DLD1 (cell line): ENCODE results near the gene PACSIN2.
"Not testable (repeated sequence)": the region's sequence is repeated elsewhere in the genome, so short reads cannot be mapped to it uniquely, and the experiment has no call there.

ENCODE experiments used
- in situ Hi-C: cut with HindIII; loops from 2 replicates; pipeline ENCODE4 v1.10.0; 2017; ENCODE audit warnings: low sequenced_read_pairs

Gene PACSIN2

DNA sequence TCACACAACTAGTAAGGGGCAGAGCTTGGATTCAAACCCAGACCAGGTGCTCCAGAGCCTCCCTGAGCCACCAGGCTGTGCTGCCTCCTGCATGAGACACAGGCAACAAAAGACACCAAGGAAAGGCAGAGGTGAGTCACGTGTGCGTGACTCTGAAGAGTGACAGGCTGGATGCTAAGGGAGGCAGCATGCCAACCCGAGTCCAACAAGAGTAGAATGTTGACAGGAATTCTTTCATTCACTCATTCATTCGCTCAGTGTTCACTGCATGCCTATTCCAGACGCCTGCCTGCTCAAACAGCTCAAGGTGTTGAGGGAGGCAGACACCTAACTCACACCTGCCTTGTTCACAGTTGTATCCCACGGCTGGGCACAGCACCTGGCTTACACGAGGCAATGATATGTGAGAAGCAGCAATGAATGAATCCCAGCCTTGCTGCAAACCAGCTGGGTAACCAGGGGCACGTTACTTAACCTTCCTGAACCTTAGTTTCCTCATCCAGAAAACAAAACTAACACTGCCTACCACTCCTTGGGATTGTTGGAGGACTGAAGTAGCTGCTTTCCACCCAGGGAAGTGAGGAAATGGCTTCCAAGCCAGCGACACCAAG lies 84.0 kb downstream of the PACSIN2 start:
- in situ Hi-C loops: no loop called here

DNA sequence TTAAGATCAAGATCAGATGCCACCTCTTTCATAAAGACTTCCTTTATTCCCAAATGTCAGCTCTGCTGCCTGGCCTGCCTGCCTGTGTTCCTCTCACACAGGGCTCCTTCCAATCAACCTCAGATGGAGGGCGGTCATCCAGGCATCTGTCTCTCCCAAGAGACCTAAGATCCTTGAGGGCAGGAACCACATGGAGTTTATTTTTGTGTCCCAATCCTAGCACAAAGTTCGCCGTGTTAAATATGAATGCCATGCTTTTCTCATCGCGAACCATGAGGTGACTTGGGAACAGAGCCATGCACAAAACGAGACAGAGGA lies 85.2 kb downstream of the PACSIN2 start:
- in situ Hi-C loops: no loop called here

DNA sequence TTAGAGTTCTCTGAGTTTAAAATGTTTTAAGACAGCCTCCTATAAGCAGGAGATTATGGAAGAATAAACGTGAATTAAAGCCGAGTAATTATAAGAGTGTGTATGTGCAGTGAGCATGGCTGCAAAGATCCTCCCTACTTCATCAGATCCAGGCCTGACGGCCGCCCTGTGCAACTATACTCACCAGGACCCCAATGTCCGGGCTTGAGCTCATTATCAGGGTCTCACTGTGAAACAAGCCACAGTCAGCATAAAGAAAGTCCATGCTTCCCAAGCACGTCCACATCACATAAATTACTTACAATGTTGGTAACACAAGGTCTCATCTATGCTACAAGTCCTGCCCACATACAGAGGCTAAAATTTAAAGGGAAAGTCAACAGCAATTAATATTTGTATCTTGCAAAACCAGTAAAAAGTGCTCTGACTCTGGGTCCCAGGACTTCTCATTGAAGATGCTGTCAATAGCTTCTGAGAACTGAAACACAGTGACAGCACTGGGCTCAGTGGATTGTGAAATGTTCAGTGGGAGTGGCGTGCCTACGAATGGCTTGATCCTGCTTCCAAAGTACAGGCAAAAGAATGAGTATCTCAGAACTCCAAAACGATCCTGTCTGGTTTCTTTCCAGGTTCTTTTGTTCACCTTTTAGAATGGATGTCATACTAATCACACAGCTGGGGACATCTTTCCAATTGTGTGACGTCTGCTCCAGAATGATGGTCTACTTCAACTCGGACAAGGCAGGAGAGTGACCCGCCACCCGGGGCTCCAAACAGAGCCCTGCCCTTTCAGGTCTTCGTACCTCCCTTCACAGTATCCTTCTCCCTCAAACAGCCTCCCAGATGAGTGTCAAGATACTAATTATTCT lies 85.7 kb downstream of the PACSIN2 start:
- in situ Hi-C loops: no loop called here

DNA sequence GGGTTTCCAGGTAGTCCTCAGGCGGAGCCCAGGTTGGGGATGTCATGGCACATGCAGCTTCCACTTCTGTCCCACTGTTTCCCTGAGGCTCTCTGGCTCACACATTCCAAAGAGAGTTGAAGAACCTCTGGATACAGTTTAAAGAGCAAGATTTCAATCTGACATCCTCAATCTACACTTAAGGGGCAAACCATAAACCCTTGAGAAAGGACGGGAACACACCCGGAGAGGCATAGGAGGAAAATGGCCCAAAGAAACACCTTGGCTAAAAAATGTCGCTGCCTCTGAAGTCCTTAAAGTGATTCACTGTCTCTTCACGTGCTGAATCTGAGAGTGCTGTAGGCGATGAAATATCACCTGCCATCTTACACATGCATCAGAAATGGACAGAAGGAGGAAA lies 87.0 kb downstream of the PACSIN2 start:
- in situ Hi-C loops: no loop called here

DNA sequence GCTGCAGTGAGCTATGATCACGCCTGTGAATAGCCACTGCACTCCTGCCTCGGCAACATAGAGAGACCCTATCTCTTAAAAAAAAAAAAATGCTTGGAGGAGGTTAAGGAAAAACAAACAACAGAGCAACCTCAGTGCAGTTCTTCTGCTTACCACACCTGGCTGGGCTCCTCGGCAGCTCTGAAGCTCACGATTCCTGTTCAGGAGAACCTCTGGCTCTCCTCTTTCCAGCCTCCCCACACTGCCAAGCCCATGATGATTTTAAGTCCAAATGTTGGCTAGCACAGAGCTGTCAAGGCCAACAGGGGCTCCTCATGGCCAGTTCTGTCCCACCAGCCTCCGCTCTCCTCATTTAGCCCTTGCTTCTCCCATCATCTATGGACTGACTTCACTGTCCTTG lies 88.2 kb downstream of the PACSIN2 start:
- in situ Hi-C loops: no loop called here

DNA sequence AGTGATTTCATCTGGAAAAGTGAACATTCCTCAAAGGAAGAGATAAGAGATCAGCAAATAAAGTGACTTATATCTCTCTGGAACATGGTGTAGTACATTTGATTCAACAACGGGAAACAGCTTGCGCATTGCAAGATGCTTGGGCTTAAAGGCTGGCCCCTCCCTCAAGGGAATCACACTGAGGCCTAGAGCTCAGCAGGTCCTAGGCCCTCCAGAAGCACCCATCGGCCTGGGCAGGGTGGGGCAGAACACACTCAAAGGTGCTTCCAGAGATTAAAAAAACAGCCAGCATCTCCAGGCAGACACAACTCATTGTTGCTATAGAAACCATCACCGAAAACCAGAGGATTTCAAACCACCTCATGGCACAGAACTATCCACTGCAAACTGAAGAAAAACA lies 88.8 kb downstream of the PACSIN2 start:
- in situ Hi-C loops: no loop called here

DNA sequence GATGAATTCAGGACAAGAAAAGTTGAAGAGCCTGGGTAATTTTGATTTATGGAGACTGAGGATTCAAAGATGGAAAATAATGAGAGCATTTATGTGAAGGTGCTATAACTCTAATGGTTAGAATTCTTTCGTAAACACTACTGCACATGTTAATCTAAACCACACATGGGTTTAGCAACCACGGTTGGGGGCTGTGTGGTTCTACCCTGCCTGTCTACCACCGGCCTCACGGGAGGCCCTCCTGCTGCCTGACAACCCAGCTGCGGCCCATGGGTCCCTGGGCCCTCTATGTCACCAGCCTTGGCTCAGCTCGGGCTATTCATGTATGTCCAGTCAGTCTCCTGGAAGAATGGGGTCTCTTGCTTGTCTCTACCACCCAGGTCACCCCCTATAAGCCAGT lies 89.4 kb downstream of the PACSIN2 start:
- in situ Hi-C loops: no loop called here

DNA sequence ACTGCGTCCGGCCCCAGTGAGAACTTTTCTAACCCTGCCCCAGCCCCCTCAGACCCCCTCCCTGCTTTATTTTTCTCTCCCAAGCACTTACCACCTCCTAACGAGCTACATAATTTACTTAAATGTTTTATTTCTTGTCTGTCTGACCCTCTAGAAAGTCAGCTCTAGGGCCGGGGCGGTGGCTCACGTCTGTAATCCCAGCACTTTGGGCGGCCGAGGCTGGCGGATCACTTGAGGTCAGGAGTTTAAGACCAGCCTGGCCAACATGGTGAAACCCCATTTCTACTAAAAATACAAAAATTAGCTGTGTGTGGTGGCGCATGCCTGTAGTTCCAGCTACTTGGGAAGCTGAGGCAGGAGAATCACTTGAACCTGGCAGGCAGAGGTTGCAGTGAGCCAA lies 89.9 kb downstream of the PACSIN2 start:
- in situ Hi-C loops: not testable (repeated sequence)

DNA sequence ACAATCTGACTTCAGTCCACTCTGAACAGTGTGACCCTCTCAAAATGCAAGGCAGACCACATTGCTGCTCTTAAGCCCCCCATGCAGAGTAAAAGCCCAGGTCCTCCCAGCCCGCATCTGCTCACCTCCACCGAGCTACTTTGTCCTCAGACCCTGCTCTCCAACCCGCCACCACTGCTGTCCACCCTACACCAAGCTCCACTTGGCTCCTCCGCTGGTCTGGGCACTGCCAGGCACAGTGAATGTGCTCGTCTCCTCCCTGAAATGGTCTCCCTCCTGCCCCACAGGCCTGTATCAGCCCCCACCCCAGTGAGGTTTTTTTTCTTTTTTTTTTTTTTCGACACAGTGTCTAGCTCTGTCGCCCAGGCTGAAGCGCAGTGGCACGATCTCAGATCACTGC lies 90.5 kb downstream of the PACSIN2 start:
- in situ Hi-C loops: no loop called here

DNA sequence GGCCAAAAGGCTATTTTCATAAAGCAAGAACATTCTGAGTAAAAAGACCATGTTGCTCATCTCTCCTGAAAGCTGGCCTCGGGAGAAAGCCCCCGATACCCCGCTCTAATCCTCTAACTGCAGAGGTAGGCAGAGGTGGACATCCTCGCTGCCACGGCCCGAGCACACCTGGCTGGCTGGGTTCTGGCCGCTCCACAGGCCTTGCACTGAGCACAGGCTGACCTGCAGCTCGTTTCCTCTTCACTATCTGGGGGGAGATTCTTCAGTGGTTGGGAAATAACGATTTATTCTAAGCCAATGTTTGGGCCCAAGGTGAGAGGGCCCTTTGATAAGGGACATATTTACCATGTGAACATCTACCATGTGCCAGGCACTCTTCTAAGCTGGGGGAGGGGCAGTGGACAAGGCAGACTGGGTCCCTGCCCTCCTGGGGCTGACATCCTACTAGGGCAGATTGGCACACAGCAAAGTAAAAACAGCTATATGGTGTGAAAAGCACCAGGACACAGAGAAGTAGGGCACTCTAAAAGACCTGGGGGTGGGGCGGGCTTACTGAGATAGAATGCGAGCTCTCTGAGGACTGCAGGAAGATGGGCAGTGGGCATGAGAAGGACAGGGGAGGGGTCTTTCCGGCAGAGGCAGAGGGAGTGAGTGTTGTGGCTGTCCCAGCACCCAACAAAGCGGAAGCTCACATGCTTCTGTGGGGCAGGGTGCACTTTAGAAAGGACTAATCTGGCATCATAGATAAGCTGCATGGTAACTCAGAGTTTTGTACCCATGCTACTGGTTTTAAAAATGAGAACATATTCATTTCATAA lies 92.4 kb downstream of the PACSIN2 start:
- in situ Hi-C loops: no loop called here

DNA sequence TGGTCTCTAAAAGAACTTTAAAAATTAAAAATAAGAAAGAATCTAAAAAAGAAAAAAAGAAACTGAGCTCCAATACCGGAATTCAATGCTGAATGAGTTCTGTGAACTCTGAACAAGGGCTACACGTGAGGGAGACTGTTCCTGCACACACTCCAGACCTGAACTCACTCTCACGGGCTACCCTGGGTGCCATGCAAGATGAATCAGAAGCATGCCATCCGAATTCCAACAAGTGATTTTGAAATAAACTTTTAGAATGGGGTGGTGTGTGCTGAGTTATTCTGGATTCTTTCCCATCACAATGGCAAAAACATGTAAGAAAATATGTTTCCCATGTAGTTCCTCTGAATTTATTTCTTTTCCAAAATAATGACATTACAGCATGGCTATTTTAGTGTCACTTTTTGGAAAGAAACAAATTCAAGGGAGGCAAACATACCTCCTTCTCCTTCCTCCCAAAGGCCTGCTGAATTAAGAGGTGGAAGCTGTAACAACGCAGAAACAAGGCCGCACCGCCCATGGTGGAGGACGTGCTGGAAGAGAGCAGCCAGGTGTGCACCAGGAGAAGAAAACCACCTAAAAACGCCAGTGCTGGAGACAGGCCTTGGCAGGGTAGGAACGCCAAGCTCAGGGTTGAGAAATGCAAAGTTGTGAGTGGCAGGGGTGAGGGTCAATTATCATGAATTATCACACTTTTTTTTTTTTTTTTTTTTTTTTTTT lies 94.7 kb downstream of the PACSIN2 start:
- in situ Hi-C loops: no loop called here

DNA sequence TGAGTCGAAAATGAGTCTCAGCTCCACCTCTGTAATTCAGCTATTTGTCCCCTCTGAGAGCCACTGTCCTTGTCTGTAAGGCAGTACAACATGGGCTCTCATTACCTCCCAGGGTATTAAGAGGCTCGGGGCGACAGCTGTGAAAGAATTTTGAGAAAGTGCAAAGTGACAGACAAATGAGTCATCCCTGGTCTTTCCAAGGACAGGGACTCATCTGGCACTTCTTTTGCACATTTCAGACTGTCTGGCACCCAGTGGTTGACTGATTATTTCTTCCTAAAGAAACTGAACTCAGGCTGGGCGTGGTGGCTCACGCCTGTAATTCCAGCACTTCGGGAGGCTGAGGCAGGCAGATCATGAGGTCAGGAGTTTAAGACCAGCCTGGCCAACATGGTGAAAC lies 95.8 kb downstream of the PACSIN2 start:
- in situ Hi-C loops: no loop called here

DNA sequence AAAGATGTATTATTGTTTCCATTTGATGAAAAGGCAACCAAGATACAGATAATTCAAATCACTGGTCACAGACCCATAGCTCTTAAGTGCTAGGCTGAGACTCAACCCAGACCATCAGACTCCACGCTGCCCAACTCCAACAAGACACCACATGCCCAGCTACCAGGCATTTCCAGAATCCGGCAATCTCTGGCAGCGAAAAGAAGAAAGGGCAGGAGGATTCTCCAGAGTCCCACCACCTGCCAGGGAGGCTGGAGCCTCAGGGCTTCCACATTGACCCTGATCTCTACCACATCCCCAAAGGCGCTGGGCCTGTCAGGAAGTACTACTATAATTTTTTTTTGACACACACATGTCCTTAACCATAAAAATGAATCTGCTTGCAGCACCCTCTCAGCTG lies 96.4 kb downstream of the PACSIN2 start:
- in situ Hi-C loops: no loop called here

DNA sequence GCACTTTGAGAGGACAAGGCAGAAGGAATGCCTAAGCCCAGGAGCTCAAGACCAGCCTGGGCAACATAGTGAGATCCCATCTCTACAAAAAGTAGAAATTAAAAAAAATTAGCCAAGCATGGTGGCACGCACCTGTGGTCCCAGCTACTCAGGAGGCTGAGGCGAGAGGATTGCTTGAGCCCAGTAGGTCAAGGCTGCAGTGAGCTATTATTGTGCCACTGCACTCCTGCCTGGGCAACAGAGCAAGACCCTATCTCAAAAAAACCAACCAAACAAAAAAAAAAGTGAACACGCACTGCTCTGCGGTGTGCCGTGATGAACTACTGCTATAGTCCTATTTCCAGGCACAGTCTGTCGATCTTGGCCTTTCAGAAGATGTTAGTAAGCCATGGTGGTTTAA lies 97.6 kb downstream of the PACSIN2 start:
- in situ Hi-C loops: not testable (repeated sequence)

DNA sequence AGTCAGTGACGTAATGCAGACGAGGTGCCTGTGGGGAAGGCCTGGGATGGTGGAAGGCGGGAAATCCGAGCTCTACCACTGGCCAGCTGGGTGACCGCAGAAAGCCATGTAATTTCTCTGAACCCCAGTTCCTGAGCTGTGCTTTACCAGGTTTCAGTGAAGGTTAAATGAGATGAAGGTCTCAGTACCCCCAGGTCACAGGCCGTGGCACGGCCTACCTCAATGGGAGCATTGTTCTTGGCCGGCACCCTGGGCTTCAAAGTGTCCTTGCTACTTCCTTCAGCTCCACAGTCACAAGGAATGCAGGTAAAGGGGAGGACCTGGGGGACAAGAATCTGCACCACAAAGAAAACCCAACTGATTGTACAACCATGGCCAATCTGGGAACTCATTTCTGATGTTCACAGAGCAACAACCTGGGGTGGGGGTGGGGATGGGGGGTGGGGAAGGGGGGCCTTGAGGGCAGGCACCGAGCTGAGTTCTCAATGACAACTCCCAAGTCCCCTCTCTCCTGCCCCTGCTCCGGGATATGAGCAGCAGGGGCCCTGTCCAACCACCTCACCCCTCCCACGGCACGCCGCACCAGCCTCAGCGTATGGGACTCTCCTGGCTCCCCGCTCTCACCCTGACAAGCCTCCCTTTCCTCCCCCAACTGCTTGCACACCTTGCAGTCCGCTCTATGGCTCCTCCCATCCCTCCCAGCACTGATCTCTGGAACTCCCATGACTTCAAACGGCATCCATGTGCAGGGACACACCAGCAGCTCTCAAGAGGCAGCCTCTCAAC lies 98.8 kb downstream of the PACSIN2 start:
- in situ Hi-C loops: no loop called here

DNA sequence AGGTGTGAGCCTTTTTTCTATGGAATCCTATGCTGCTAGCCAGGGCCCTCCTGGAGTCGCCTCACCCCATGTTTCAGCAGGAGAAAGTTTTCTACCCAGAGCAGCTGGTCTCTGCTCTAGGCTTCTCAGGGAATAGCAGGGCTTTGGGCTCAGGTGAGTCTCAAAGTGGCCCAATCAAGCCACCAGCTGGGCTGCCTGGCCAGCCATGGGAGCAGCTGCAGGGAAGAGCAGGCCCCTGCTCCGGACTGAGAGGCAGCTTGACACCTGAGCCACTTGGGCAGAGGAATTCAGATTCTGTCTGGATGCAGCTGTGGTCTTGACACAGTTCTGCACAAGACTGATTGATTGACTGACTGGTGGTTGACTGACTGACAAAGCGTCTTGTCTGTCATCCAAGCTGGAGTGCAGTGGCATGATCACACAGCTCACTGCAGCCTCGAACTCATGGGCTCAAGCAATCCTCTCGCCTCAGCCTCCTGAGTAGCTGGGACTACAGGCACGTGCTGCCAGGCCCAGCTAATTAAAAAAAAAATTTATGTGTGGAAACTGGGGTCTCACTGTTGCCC lies 100.4 kb downstream of the PACSIN2 start:
- in situ Hi-C loops: no loop called here

DNA sequence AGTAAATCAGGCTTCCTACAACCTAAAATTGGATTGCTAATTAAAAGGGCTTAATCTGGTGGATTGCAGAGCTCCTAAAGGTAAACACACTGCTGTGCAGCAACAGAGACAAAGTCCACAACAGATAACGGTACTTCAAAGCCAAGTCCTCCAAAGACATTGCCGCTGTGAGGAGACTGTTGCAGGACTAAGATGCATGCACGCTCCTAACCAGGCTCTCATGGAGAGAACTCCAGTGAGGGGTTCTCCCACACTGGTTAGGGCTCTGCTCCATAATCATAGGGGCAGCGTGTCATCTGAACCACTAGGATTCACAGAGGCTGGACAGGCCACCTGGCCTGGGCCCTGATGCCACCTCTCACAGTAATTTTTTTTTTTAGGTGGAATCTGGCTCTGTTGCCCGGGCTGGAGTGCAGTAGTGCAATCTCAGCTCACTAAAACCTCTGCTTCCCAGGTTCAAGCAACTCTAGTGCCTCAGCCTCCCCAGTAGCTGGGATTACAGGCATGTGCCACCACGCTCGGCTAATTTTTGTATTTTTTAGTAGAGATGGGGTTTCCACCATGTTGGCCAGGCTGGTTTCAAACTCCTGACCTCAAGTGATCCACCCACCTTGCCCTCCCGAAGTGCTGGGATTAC lies 101.0 kb downstream of the PACSIN2 start:
- in situ Hi-C loops: no loop called here

DNA sequence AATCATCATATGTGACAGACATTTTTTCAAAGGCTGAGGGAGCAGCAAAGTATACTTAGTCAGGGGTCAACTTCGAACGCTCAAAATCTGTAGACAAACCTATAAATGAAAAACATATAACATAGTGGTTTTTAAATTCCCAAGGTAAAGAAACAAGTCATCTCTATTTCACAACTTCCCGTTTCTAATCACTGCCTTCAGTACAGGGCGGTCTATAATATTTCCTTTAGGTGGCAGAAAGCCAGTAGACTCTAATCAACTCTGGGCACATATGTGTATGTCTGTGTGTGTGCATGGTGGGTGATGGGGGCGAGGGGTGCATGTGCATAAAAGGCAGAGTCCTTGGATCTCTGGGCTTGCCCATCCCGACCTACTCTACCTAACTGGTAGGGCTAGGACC lies 102.9 kb downstream of the PACSIN2 start:
- in situ Hi-C loops: no loop called here

DNA sequence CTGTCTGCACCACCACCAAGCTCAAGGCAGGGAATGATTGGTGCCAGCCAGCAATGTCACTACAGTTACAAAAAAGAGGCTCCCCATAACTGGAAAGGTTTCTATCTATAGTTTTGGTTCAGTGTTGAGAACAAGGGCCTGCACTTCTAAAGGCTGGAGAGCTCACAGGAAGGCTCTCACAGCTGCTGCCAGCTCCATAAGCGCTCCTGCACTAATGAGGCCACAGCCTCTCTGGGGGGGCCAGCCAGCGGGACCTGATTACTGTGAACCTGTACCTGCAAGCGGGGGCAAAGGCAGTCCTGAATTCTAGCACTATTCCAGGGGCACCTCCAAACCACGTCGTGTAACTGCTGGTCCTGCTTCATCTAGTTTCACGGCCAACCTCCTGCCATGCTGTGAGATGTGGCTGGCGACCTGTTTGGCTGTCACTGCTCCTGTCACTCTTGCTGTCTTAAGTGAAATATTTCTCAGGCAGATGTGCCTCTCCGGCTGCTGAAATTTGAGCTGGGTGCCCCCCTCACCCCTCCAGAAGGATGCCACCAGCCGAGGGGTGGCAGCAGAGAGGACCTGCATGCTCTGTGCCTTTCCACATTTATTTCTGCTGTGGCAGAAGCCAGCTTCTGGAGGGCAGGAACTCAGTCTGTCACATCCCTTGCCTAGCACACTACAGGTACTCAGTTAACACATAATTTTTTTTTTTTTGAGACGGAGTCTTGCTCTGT lies 104.6 kb downstream of the PACSIN2 start:
- in situ Hi-C loops: no loop called here
